SK-N-SH treated with all-trans-retinoic acid at 6 μM for 48 hours (cell line): ENCODE results near the gene PGP.

Experiments used
- ARNTL ChIP-seq: fragments of 450-650 bp; formaldehyde crosslinking; IDR thresholded peaks from 2 replicates; pipeline ENCODE4 v1.5.0; 2020; ENCODE audit warnings: low read depth, mild to moderate bottlenecking, moderate library complexity, borderline replicate concordance
- ISL1 ChIP-seq: fragments of 250-450 bp; sonication (Bioruptor Pico); IDR thresholded peaks from 2 replicates; pipeline ENCODE4 v2.1.2; 2022; ENCODE audit warnings: mild to moderate bottlenecking, moderate library complexity
- OSR1 ChIP-seq: fragments of 250-450 bp; sonication (Bioruptor Pico); IDR thresholded peaks from 2 replicates; pipeline ENCODE4 v1.8.0; 2022; ENCODE audit warnings: moderate library complexity, mild to moderate bottlenecking, inconsistent platforms
- RARB ChIP-seq: fragments of 250-450 bp; sonication (Bioruptor Pico); IDR thresholded peaks from 2 replicates; pipeline ENCODE4 v1.8.0; 2021; ENCODE audit warnings: mild to moderate bottlenecking, moderate library complexity
- ZC3H10 ChIP-seq: fragments of 250-450 bp; sonication (Bioruptor Pico); IDR thresholded peaks from 2 replicates; pipeline ENCODE4 v1.5.1; 2021; ENCODE audit warnings: mild to moderate bottlenecking, moderate library complexity
- ZFP3 ChIP-seq: fragments of 250-450 bp; sonication (Bioruptor Pico); IDR thresholded peaks from 2 replicates; pipeline ENCODE4 v1.5.0; 2020; ENCODE audit warnings: mild to moderate bottlenecking, moderate library complexity
- ZNF8 ChIP-seq: fragments of 450-650 bp; formaldehyde crosslinking; IDR thresholded peaks from 2 replicates; pipeline ENCODE4 v1.5.0; 2020; ENCODE audit warnings: mild to moderate bottlenecking, moderate library complexity
- TF ChIP-seq, protein P1 (sequence below): fragments of 250-450 bp; sonication (Bioruptor Pico); IDR thresholded peaks from 2 replicates; pipeline ENCODE4 v1.8.0; 2020; ENCODE audit warnings: mild to moderate bottlenecking, moderate library complexity, borderline replicate concordance

DNA sequence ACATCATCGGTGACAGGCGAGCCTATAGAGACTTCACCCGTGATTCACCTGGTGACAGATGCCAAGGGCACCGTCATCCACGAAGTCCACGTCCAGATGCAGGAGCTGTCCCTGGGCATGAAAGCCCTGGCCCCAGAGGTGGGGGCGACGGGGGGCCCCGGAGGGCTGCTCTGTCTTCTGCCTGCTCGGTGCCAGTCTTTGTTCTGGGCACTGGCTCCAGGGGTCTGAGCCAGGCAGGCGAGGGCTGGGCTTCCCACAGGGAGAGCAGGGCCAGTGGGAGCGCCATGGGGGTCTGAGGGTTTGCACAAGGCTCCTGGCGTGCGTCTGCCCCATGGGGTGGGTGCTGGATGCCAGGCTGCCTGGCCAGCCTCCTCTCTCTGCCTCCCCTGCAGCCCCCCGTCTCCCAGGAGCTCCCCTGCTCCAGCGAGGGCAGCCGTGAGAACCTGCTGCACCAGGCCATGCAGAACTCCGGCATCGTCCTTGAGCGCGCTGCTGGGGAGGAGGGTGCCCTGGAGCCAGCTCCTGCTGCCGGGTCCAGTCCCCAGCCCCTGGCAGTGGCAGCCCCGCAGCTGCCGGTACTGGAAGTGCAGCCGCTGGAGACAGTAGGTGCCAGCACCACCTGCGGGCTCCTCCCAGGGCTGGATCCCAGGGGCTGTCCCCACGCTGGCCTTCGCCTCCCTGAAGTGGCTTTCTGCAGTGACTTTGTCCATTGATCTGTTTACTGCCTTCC lies 18.6 kb upstream of the PGP start:
- TF ChIP-seq ZFP3 (no peak), ZNF8 (CRISPR knock-in tag) (no peak), ARNTL (CRISPR knock-in tag) (no peak), OSR1 (CRISPR knock-in tag) (no peak), RARB (CRISPR knock-in tag) (no peak), ZC3H10 (CRISPR knock-in tag) (no peak), ISL1 (CRISPR knock-in tag) (no peak)
- TF ChIP-seq, protein P1, sequence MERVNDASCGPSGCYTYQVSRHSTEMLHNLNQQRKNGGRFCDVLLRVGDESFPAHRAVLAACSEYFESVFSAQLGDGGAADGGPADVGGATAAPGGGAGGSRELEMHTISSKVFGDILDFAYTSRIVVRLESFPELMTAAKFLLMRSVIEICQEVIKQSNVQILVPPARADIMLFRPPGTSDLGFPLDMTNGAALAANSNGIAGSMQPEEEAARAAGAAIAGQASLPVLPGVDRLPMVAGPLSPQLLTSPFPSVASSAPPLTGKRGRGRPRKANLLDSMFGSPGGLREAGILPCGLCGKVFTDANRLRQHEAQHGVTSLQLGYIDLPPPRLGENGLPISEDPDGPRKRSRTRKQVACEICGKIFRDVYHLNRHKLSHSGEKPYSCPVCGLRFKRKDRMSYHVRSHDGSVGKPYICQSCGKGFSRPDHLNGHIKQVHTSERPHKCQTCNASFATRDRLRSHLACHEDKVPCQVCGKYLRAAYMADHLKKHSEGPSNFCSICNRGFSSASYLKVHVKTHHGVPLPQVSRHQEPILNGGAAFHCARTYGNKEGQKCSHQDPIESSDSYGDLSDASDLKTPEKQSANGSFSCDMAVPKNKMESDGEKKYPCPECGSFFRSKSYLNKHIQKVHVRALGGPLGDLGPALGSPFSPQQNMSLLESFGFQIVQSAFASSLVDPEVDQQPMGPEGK (CRISPR knock-in tag), result no peak
